Activated naive CD8-positive, alpha-beta T cell treated with anti-CD3 and anti-CD28 coated beads, Interleukin-2, amount 10 ng/mL, durations not matched to agents 7 days and 5 days (primary cell): ENCODE measurements around the gene ALOX5AP. TPM values are rescaled to one million over a fixed set of nuclear protein-coding genes. Genes with fewer than 3 reads are reported as not detected.
A peak's percentile ranks its signal among the peaks of the same experiment; 100 is the strongest.

Source experiments
- ATAC-seq: fragments of 150-1000 bp; cut with Tn5 transposase; one replicate; pipeline ENCODE4 v1.10.0; 2021; ENCODE audit warnings: low read depth, moderate library complexity
- POLR2A ChIA-PET: fragments of 350-600 bp; sonication (Branson Sonifier 250); formaldehyde crosslinking; loops from one replicate; lab custom pipeline; 2021; ENCODE audit warnings: antibody characterized with exemption; lab: Charles Lee
- DNase-seq: peaks from one replicate; pipeline ENCODE4 v3.0.0; 2021
- H3K27ac Mint-ChIP-seq: one replicate; pipeline ENCODE4 v1.8.0; 2022; ENCODE audit warnings: mild to moderate bottlenecking, mixed read lengths
- H3K27me3 Mint-ChIP-seq: one replicate; pipeline ENCODE4 v1.8.0; 2022; ENCODE audit warnings: mild to moderate bottlenecking, moderate library complexity, mixed read lengths
- H3K36me3 Mint-ChIP-seq: one replicate; pipeline ENCODE4 v1.8.0; 2021; ENCODE audit warnings: mild to moderate bottlenecking, mixed read lengths
- H3K4me1 Mint-ChIP-seq: one replicate; pipeline ENCODE4 v1.8.0; 2021; ENCODE audit warnings: mixed read lengths
- H3K4me3 Mint-ChIP-seq: one replicate; pipeline ENCODE4 v1.8.0; 2022; ENCODE audit warnings: mild to moderate bottlenecking, moderate library complexity, mixed read lengths
- H3K9me3 Mint-ChIP-seq: one replicate; pipeline ENCODE4 v1.8.0; 2021; ENCODE audit warnings: mixed read lengths
- total RNA-seq, 2 experiments: library from RNA; stranded (reverse); gene quantifications; one replicate each; pipeline ENCODE4 v1.2.3, GENCODE V29; 2021

The ALOX5AP gene
- total RNA-seq, 2 experiments from 2014 or later = 61.3 to 63.3 TPM

DNA sequence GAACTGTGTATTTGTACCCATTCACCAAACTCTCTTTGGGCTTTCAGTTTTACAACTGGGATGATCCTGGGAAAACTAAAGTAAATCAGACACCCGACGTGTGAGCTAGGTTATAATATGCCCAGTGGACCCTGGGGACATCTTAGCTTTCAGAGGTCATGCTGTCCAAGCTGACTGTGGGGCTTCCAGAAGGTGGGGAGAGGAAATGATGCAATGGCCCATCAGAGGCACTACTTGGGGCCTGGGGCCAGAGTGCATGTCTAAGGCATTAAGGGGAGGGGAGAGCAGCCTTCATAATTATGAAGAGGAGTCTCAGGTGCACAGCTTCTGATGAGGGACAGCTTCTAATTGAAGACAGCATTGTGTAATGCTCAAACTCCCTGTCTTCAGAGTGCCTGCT, 30.9 kb downstream of the ALOX5AP start:
- H3K9me3 Mint-ChIP-seq = peaks cover 2% of the 10 kb centered on the region
- POLR2A ChIA-PET = no interaction called here
- peaks cover 42% of the 10 kb centered on the region for H3K36me3 Mint-ChIP-seq
- no peak for DNase-seq
- peaks cover 21% of the 10 kb centered on the region for H3K4me1 Mint-ChIP-seq
- no peaks in the 10 kb centered on the region for H3K27me3 Mint-ChIP-seq
- peak overlapping the region; percentile 1 for H3K27ac Mint-ChIP-seq
- ATAC-seq = no peak
- H3K4me3 Mint-ChIP-seq = no peak overlapping the region

DNA sequence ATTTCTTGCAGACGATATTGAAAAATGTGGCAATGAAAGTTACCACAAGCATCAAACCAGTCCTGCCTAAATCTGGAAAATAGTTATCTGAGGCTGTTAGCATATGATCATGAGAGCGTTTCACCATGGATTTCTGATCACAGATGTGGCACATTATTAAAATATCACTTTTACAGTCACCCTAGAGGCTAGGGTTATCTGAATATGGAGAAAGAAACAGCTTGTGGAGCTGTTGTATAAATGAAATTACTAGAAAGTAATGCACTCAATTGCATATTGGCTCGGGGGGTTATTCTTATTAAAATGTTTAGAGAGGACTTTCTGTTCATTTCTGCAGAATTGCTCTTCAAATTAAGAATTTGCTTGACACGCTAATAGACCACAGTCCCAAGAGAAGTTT, 35.6 kb downstream of the ALOX5AP start:
- no peak for ATAC-seq
- POLR2A ChIA-PET = interaction anchor here (0.7 kb wide), 1 partner anchor 34 kb away, joined by 3 read pairs; no protein-coding TSS in a partner anchor
- no peak for DNase-seq
- Mint-ChIP-seq H3K27me3 (no peaks in the 10 kb centered on the region), H3K4me1 (peaks cover 33% of the 10 kb centered on the region), H3K36me3 (peaks cover 32% of the 10 kb centered on the region), H3K4me3 (no peak overlapping the region), H3K27ac (no peak overlapping the region), H3K9me3 (peaks cover 4% of the 10 kb centered on the region)

DNA sequence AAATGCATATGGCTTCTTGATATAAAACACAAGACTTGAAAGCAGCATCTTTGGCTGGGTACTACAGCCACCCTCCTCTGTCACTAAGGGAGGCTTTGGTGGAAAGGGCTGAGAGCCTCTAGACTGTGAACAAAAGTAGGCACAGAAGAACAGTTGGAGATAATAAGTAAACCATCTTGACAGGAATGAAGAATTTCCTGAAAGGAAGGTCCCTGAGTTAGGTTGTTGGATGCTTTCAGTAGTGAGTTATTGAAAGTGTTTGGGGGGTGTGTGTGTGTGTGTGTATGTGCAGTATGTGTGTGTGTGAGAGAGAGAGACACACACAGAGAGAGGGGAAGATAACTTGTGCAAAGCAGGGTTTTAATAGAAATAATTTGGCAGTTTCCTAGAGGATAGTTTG, 38.2 kb downstream of the ALOX5AP start:
- peak overlapping the region; percentile 84 for H3K27ac Mint-ChIP-seq
- H3K4me1 Mint-ChIP-seq = peaks cover 16% of the 10 kb centered on the region
- ATAC-seq (no peak), DNase-seq (no peak)
- H3K36me3 Mint-ChIP-seq = peaks cover 33% of the 10 kb centered on the region
- H3K9me3 Mint-ChIP-seq = peaks cover 4% of the 10 kb centered on the region
- H3K4me3 Mint-ChIP-seq = peak overlapping the region; percentile 66
- H3K27me3 Mint-ChIP-seq = peaks cover 3% of the 10 kb centered on the region
- POLR2A ChIA-PET = no interaction called here

DNA sequence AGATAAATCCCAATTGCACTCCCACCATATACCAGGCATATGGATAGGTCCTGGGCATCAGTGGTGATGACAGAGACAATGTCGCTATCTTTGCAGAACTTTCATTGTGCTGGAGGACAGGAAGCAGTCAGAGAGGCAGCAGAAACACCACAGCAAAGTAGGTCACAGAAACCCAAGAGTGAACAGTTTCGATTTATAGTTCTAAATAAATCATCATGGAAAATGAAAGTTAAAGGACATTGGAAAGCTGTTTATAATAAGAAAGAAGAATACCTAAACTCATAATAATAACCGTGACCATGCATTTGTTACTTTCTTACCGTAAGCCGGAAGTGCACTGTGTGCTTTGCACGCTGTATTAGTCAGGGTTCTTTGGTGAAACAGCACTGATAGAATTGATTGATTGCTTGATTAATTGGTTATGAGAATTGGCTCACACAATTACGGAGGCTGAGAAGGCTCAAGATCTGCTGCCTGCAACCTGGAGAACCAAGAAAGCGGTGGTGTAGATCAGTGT, 38.9 kb downstream of the ALOX5AP start:
- DNase-seq = no peak
- Mint-ChIP-seq H3K27me3 (peaks cover 3% of the 10 kb centered on the region), H3K36me3 (peaks cover 27% of the 10 kb centered on the region), H3K4me1 (peaks cover 16% of the 10 kb centered on the region), H3K4me3 (peak overlapping the region; percentile 66), H3K9me3 (peaks cover 4% of the 10 kb centered on the region), H3K27ac (peak overlapping the region; percentile 84)
- ATAC-seq = peak; percentile 67
- POLR2A ChIA-PET = no interaction called here

DNA sequence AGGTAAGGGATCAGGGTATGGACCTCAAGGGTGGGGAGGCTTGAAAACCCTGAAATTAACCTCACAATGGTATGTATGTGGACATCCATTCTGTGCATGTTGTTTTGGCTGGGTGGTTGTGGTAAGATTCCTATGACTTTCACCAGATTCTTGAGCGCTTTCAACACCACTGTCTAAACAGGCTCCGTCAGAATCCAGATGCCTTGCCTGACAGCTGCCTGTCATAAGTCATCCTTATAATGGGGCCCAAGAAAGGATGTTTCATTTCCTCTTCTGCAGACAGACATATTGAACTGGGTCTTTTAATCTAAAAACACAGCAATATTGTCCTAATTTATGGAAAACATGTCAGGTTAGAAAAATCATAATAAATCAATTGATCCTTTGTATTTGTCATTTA, 41.3 kb downstream of the ALOX5AP start:
- DNase-seq (no peak), ATAC-seq (no peak)
- Mint-ChIP-seq H3K27me3 (peaks cover 3% of the 10 kb centered on the region), H3K27ac (no peak overlapping the region), H3K4me1 (peaks cover 16% of the 10 kb centered on the region), H3K36me3 (peaks cover 30% of the 10 kb centered on the region), H3K4me3 (no peak overlapping the region), H3K9me3 (peaks cover 4% of the 10 kb centered on the region)
- POLR2A ChIA-PET = no interaction called here

DNA sequence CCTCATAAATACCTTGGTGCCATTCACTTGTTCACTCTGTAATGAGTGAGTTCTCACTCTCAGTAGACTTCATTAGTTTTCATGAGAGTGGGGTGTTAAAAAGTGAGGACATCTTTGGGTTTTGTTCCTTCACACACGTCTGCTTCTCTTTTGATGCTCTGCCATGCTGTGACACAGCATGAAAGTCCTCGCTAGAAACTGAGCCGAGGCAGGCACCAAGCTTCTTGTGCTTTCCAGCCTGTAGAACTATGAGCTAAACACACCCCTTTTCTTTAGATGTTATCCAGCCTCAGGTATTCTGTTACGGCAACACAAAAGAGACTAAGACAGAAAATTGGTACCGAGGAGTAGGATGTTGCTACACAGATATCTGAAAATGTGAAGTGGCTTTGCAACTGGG, 43.7 kb downstream of the ALOX5AP start:
- Mint-ChIP-seq H3K27me3 (peaks cover 3% of the 10 kb centered on the region), H3K9me3 (peaks cover 5% of the 10 kb centered on the region), H3K36me3 (peaks cover 20% of the 10 kb centered on the region), H3K4me3 (no peak overlapping the region), H3K4me1 (peaks cover 7% of the 10 kb centered on the region), H3K27ac (no peak overlapping the region)
- no peak for ATAC-seq
- POLR2A ChIA-PET = no interaction called here
- no peak for DNase-seq

DNA sequence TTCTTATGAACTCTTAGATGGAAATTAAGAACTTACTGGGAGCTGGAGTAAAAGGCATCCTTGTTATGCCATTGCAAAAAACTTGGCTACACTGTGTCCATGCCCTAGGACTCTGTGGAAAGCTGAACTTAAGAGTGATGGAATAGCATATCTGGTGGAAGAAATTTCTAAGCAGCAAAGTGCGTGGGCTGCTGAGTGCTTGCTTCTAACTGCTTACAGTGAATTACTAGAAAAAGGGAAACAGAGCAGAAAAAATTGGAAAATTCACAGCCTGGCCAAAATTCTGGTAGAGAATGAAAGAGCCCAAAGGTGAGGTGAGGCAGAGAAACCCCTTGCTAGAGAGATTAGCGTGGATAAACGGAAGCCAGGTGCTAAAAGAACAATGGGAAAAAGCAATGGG, 44.3 kb downstream of the ALOX5AP start:
- H3K9me3 Mint-ChIP-seq = peaks cover 5% of the 10 kb centered on the region
- no peak overlapping the region for H3K4me3 Mint-ChIP-seq
- ATAC-seq = no peak
- no peak overlapping the region for H3K27ac Mint-ChIP-seq
- H3K4me1 Mint-ChIP-seq = peaks cover 1% of the 10 kb centered on the region
- POLR2A ChIA-PET = no interaction called here
- peaks cover 18% of the 10 kb centered on the region for H3K36me3 Mint-ChIP-seq
- peaks cover 3% of the 10 kb centered on the region for H3K27me3 Mint-ChIP-seq
- no peak for DNase-seq

DNA sequence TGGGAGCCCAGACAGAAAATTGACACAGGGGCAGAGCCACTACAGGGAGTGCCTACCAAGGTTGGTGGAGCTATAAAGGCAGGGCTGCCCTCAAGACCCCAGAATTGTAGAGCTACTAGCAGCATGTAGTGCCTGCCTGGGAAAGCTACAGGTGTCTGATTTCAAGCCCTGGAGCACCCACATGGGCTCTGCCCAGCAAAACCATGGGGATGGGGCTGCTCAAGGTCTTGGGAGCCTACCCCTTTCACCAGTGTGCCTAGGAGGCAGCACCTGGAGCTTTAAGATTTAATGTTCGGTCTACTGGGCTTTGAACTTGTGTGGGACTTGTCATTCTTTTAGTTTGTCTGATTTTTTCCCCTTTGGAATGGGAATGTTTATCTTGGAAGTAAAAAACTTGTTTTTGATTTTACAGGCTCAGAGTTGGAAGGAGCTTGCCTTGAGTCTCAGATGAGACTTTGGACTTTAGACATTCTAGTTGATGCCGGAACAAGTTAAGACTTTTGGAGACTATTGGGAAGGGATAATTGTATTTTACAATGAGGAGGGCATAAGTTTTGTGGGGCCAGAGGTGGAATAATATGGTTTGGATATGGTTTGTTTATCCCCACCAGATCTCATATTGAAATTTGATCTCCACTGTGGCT, 45.1 kb downstream of the ALOX5AP start:
- ATAC-seq = no peak
- POLR2A ChIA-PET = no interaction called here
- H3K9me3 Mint-ChIP-seq = peaks cover 5% of the 10 kb centered on the region
- peaks cover 3% of the 10 kb centered on the region for H3K27me3 Mint-ChIP-seq
- peaks cover 15% of the 10 kb centered on the region for H3K36me3 Mint-ChIP-seq
- no peak overlapping the region for H3K4me3 Mint-ChIP-seq
- no peaks in the 10 kb centered on the region for H3K4me1 Mint-ChIP-seq
- no peak for DNase-seq
- no peak overlapping the region for H3K27ac Mint-ChIP-seq

DNA sequence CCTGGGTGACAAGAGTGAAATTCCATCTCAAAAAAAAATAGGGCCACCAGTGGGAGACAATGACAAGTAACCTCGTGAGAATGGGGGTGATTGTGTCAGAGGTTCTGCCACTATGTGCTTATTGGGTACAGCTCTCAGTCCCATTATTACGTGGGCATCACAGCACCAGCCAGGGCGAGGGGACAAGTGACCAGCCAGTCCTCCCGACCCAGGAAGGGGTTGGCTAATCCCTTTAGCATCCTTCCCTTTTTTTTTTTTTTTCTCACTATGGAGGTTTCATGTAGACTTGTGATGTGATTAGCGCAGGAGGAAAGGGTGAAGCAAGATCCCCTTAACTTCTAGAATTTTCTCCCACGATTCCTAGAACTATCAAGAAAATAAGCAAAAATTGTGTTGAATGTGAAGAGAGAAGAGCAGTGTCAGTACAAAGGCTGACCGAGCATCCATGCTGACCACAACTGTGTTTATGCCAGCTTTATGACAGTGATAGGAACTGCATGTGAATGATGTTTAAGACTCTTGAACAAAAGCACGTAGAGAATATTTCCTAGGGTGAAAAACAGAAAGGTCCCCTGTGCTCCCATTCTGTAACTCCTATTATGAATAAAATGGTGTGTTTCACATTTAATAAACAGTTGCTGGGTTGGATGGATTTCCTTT, 50.0 kb downstream of the ALOX5AP start:
- Mint-ChIP-seq H3K27me3 (peaks cover 2% of the 10 kb centered on the region), H3K27ac (no peak overlapping the region), H3K36me3 (peaks cover 12% of the 10 kb centered on the region), H3K4me1 (no peaks in the 10 kb centered on the region), H3K9me3 (peaks cover 5% of the 10 kb centered on the region), H3K4me3 (no peak overlapping the region)
- ATAC-seq (no peak), DNase-seq (no peak)
- POLR2A ChIA-PET = no interaction called here

DNA sequence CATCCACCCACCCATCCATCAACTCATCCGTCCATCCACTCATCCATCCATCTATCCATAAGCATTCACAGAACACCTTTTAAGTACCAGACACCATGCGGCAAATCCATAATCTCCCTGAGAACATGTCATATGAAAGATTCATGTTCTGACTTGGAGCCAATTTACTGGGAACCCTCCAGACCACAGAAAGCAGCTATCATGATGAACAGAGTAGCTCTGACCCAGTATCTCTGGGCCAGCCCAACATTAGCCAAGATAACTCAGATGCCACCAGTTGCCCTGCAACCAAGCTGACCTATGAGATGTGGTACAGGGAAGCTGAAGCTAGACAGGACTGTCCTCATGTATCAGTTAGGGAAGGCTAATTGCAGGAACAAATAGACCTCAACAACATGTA, 51.3 kb downstream of the ALOX5AP start:
- Mint-ChIP-seq H3K9me3 (peaks cover 5% of the 10 kb centered on the region), H3K27me3 (peaks cover 2% of the 10 kb centered on the region), H3K27ac (no peak overlapping the region), H3K36me3 (peaks cover 6% of the 10 kb centered on the region), H3K4me3 (no peak overlapping the region), H3K4me1 (no peaks in the 10 kb centered on the region)
- DNase-seq (no peak), ATAC-seq (no peak)
- POLR2A ChIA-PET = no interaction called here

DNA sequence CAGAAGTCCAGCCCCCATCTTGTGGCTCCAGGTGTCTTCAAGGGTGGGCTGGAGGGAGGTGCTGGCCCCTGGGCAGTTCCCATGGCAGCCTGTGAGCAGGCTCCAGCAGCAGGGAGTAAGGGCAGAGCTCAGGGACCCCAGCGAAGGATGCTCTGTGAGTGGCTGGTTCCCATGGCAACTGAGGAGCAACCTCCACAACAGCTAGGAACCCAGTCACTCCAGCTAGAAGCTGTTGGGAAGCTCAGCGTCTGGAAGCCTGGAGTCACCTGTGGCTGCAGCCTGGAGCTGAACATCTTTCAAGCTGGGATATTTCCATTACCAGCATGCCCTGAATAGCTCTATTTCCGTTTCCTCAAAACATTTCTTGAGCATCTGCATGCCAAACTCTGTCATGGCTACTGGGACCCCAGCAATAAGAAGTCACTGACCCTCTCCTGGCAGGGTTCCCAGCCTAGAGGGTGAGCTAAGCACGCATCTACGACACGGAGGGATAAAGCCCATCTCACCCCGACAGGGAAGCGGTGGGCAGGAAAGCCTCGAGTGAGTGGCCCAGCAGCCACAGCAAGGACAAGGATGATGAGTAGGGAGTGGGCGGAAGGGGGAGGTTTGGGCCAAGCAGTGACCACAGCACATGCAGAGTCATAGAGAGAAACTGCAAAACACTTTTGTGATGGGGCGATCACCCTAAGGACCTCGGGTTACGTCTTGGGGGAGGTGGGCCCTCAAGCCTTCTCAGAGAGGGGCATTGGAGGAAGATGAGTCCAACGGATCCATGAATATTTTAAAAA, 52.6 kb downstream of the ALOX5AP start:
- Mint-ChIP-seq H3K4me1 (no peaks in the 10 kb centered on the region), H3K36me3 (no peaks in the 10 kb centered on the region), H3K27me3 (peaks cover 2% of the 10 kb centered on the region), H3K27ac (no peak overlapping the region), H3K9me3 (no peaks in the 10 kb centered on the region), H3K4me3 (no peak overlapping the region)
- POLR2A ChIA-PET = no interaction called here
- ATAC-seq = no peak
- DNase-seq = no peak

DNA sequence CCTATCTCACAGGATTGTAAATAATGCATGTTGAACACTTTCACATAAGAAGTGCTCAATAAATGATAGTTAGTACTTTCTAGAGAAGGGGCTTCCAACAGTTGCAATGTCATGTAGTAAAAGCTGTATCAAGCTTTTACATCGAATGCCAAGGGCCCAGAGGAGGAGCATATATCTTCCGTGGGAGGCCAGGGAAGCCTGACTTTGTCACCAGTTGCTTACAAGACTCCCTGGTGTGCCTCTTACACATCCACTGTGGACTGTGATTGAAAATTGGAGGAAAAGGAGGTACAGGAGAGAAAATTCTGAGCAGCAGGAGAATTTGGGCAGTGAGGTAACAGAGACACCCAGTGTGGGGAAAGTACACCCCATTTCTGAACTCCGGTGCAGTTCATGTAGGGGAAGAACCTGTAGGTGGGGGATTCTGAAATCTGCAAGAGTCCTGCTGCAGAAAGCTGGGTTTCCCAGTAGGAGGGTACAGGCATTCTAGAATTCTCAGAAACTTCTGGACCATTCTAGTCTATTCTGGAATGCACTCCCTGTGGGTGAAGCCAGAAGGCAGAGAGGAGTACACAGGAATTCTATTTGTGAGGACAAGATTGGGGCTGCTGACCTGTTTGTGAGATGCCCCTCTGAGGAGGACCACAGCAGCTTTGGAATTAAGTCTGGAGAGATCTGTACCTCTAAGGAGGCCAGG, 54.0 kb downstream of the ALOX5AP start:
- no peak overlapping the region for H3K27ac Mint-ChIP-seq
- H3K9me3 Mint-ChIP-seq = no peaks in the 10 kb centered on the region
- no peaks in the 10 kb centered on the region for H3K4me1 Mint-ChIP-seq
- no peak overlapping the region for H3K4me3 Mint-ChIP-seq
- DNase-seq (no peak), ATAC-seq (no peak)
- no peaks in the 10 kb centered on the region for H3K36me3 Mint-ChIP-seq
- POLR2A ChIA-PET = no interaction called here
- H3K27me3 Mint-ChIP-seq = peaks cover 2% of the 10 kb centered on the region

DNA sequence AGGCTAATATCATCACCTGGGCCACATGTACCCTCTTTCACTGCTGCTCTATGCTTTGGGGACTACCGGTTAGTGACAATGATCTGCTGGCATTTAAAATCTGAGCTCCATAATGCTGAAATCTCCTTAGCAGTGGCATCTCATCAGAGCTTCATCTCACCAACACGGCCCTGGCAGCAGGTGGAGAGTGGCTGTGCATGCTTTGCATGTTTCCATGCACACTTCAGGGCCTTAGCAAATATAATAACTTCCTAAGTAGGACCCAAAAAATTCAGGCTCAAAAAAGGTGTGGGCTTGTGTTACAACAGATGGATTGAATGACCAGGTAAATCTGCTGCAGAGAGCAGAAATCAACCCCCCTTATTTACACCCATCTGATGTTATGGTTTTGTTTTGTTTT, 55.2 kb downstream of the ALOX5AP start:
- no peak for ATAC-seq
- H3K27ac Mint-ChIP-seq = no peak overlapping the region
- POLR2A ChIA-PET = no interaction called here
- no peaks in the 10 kb centered on the region for H3K9me3 Mint-ChIP-seq
- H3K4me1 Mint-ChIP-seq = peaks cover 8% of the 10 kb centered on the region
- H3K36me3 Mint-ChIP-seq = peaks cover 1% of the 10 kb centered on the region
- no peak overlapping the region for H3K4me3 Mint-ChIP-seq
- DNase-seq = no peak
- peaks cover 2% of the 10 kb centered on the region for H3K27me3 Mint-ChIP-seq
